NCI-H2107 treated with DMSO at 0.1 percent for 48 hours (cell line): Measurements from ENCODE around the gene GSTP1.
A peak's percentile ranks its signal among the peaks of the same experiment; 100 is the strongest.
"Not testable (repeated sequence)": the region's sequence is repeated elsewhere in the genome, so short reads cannot be mapped to it uniquely, and the experiment has no call there.

Experiments
- DNase-seq: peaks from one replicate; lab custom pipeline; 2025; ENCODE audit not compliant: unreplicated experiment; lab: John Stamatoyannopoulos, UW

GSTP1 gene

DNA sequence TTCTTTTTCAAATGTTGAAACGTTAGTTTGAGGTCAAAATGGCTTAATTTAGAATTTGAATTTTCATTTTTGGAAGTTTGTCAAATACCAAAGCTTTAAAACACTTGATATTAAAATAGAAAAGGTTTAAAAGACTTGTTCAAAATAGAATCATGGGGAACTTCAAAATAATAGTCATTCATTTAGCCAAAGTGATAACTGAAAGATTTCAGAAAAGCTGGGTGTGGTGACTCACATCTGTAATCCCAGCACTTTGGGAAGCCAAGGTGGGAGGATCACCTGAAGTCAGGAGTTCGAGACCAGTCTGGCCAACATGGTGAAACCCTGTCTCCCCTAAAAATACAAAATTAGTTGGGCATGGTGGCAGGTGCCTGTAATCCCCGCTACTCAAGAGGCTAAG is 10.9 kb downstream of the GSTP1 start:
- DNase-seq, result no peak

DNA sequence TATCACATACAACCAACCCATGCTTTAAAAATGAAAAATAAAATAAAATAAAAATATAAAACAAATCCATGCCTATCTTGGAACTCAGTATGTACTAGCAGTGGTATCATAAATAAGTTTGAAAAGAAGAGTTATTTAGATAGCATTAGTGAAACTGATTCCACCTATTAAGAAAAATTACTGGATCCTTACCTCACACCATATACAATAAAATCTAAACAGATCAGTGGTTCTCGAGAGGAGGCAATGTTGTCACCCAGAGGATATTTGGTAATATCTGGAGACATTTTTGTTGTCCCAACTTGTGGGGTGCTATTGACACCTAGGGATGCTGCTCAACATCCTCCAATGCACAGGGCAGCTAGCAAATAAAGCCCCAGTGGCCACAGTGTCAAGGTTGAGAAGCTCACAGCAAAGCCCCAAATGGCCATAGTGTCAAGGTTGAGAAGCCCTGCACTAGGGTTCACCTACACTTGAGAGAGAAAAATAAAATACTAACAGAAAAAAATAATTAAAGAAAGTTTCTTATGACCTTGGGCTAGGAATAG is 13.2 kb downstream of the GSTP1 start:
- no peak for DNase-seq

DNA sequence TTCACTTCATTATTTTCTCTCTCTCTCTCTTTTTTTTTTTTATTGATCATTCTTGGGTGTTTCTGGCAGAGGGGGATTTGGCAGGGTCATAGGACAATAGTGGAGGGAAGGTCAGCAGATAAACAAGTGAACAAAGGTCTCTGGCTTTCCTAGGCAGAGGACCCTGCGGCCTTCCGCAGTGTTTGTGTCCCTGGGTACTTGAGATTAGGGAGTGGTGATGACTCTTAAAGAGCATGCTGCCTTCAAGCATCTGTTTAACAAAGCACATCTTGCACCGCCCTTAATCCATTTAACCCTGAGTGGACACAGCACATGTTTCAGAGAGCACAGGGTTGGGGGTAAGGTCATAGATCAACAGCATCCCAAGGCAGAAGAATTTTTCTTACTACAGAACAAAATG is 13.8 kb downstream of the GSTP1 start:
- not testable (repeated sequence) for DNase-seq

DNA sequence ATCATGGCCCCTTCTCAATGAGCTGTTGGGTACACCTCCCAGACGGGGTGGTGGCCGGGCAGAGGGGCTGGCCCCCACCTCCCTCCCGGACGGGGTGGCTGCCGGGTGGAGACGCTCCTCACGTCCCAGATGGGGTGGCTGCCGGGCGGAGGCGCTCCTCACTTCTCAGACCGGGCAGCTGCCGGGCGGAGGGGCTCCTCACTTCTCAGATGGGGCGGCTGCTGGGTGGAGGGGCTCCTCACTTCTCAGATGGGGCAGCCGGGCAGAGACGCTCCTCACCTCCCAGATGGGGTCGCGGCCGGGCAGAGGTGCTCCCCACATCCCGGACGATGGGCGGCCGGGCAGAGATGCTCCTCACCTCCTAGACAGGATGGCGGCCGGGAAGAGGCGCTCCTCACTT is 14.4 kb downstream of the GSTP1 start:
- not testable (repeated sequence) for DNase-seq

DNA sequence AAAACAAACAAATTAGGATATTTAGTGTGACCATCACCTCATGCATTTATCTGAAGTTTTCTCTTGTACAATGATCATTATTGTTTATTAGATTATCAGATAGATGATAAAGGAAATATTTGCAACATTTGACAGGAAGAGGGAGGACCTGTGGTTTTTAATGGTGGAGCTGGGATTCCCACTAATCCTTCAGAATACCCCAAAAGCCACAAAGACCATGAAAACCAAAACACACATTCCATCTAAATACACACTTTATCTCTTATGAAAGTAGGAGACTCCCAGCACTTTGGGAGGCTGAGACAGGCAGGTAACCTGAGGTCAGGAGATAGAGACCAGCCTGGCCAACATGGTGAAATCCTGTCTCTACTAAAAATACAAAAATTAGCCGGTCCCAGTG is 15.5 kb downstream of the GSTP1 start:
- no peak for DNase-seq

DNA sequence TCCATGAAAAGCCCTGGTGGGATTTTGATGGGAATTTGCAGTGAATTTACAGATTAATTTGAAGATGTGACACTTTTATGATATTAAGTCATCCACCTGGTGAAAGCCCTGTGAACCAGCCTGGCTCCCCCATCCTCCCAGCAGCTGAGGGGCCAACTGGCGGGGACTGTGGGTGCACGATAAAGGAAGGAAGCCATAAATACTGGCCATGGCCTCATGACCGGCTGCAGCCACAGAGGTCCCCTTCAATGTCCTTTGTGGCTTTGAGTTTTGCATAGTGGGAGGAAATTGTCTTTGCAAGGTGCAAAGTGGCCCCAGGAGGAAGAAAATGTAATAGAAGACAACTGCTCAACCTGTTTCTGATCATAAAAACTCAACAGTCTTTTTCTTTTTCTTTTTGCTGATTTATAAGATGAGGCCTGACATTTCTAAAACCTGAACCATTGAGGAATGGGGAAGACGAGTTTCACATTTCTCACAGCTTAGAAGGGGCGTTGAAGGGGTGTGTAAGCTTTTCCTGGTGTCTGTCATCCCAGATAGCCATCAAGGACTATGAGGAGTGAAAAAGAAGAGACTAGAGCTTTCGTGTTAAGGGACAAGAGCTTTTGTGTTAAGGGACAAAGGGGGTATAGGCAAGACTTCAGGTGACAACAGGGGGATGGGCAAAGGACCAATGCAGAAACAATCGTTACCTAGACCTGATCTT is 16.9 kb downstream of the GSTP1 start:
- DNase-seq, result no peak

DNA sequence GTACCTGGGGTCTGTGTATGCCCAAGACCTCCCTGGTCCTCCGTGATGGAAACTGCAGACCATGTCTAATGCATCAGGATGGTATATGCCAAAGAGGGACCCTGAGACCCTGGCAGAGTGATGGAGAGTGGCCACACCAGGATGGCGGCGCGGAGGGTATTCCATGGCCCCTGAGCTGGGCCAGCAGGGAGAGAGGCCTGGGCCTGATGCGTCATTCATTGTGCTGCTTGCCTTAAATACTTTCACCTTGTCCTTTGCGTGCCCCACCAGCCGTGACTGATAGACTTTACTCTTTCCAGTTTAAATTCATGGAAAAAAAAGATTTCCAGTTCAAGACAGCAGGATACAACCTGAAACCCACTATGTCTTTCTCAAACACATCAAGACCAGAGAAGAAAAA is 17.5 kb downstream of the GSTP1 start:
- no peak for DNase-seq

DNA sequence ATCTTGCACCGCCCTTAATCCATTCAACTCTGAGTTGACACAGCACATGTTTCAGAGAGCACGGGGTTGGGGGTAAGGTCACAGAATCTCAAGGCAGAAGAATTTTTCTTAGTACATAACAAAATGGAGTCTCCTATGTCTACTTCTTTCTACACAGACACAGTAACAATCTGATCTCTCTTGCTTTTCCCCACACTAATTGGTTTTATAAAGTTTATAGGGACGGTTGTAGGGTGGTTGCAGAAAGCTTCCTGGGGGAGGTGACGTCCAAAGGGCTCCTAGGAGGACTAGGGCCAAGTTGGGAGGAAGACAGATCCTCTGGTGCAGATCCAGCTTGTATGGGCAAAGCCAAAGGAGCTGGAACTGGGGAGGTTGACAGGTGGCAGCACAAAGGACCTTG is 20.5 kb downstream of the GSTP1 start:
- not testable (repeated sequence) for DNase-seq

DNA sequence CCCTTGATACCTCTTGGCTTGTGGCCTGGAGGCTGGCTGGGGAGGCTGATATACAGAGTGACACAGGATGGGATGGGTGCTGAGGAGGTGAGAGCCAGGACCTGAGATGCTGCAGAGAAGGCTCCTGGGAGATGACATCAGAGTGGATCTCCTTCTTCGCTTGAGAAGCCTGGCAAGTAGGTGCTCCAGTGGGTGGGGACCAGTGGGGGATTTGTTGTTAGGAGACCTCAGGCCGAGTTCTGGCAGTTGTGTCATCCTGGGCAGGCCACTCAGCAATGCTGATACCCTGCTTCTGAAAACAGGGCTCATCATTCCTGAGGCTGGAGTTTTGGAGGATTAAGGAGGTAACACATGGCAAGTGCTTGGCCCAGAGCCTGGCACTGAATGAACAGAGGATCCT is 21.2 kb downstream of the GSTP1 start:
- DNase-seq, result no peak

DNA sequence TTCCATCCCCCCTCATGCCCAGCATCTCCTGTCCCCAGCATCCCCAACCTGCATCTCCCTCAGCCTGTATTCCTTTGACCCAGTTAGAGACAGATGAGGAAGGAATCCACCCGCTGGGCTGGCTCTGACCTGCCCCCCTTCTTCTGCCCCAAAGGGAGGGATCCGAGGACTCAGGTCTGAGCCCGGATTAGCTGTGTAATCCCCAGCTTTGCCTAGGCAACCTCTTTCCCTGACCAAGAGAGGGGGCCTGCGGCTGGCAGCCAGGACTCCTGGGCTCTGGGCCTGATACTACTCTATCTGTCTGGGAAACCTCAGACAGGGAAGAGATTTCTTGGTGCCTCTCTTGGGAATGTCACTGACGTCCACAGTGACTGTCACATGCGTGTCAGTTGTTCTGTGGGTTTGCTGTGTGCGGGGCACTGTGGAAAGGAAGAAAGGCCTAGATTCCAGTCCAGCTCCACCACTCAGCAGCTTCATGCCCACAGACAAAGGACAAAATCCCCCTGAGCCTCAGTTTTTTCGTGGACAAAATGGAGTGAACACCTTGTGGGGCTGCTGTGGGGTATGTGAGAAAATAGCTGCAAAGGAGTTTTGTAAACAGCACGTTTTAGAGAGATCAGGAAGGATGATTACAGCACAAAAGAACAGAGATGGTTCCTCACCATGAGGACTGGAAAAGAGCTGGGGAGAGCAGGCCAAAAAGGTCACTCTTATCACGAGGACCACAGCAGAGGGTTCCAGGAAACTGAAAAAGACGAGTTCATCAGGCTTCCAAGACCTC is 21.8 kb downstream of the GSTP1 start:
- no peak for DNase-seq

DNA sequence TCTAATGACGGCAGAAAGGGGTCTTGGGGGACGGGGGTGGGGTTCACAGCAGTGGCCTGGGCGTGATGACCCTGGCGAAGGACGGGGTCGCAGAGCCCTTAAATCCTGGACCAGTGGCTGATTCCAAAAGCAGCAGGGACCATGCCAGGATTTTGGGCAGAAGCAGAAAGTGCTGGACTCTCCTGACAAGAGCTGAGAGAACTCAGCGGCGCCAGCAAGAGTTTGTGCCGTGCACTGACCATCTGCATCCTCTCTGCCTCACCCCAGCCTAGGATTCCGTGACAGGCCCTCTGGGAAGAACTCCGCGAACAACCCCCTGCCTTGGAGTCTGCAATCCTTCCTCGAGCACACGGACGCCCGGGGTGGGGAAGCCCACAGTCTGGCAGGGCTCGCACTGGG is 22.5 kb downstream of the GSTP1 start:
- no peak for DNase-seq

DNA sequence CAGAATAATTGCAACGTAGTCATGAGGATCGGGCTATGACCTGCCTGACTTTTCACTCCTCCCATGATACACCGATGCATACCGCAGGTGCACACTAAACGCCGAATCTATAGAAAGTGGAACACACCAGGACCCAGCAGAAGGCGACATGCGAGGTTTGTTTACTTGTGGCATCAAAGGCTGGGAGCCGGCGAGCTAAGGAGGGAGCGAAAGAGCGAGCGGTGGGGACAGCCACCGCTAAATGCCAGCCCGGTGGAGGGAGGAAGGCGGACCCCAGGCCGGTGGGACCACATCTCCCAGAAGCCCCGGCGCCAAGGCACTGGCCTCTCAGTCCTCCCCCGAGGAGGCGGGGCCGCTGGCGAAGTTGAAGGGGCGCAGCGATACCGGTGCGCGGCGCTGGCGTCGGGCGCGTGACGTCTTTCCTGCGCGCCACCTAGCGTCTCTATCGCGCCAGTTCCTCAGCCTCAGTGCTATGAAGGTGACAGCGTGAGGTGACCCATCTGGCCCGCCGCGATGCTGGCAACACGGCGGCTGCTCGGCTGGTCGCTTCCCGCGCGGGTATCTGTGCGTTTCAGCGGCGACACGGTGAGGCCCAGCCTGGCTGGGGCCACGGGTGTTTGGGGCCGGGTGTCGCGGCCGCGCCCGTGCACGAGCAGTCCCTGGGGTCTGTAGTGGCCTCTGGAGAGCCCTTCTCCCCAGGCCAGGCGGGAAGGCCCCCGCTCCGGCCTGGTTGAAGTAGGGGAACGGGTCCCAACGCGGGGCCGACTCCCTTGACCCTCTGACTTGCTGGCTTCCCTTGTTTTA is 23.1 kb downstream of the GSTP1 start, which contains the start of gene NDUFV1:
TSS of gene NDUFV1 (plus strand) at position 445 of the 804 bp plus-strand sequence. CDS start at position 514, 69 bp downstream.
- DNase-seq, result peak; percentile 83

DNA sequence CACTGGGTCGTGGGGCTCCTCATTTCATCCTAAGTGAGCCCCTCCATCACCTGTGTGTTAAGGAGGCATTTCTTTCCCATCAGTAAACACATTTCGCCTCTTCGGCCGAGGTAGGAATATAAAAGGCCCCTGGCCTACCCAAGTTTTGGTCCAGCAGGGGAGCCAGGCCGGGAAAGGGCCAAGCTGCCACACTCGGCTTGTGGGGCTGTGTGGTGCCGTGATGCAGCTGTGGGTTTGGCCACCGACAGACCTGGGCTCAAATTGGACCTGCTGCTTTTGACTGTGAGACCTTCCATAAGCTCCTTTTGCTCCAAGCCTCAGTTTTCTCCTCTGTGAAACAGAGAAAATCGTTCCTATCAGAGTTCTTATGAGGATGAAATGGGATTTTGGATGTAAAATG is 23.9 kb downstream of the GSTP1 start:
- no peak for DNase-seq

DNA sequence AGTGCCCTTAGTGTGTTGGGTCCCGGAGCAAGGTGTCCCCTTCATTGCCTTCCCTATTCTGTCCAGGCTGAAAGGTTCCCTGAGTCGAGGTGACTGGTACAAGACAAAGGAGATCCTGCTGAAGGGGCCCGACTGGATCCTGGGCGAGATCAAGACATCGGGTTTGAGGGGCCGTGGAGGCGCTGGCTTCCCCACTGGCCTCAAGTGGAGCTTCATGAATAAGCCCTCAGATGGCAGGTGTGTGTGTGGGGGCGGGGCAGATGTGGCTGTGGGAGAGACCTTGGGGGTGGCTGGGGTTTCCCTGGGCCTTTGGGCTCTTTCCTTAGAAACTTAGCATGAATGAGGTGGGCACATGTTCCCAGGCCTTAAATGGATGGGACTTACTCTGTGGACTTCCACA is 24.9 kb downstream of the GSTP1 start:
- no peak for DNase-seq

DNA sequence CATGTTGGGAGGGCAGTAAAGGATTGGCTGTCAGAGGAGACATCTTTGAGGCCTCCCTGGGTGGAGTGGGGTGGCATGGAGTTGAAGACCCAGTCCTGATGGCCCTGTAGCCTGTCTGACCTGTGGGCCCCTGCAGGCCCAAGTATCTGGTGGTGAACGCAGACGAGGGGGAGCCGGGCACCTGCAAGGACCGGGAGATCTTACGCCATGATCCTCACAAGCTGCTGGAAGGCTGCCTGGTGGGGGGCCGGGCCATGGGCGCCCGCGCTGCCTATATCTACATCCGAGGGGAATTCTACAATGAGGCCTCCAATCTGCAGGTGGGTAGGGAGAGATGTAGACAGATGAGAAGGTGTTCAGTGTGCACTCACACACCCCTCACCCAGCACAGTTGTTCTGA is 25.7 kb downstream of the GSTP1 start:
- no peak for DNase-seq

DNA sequence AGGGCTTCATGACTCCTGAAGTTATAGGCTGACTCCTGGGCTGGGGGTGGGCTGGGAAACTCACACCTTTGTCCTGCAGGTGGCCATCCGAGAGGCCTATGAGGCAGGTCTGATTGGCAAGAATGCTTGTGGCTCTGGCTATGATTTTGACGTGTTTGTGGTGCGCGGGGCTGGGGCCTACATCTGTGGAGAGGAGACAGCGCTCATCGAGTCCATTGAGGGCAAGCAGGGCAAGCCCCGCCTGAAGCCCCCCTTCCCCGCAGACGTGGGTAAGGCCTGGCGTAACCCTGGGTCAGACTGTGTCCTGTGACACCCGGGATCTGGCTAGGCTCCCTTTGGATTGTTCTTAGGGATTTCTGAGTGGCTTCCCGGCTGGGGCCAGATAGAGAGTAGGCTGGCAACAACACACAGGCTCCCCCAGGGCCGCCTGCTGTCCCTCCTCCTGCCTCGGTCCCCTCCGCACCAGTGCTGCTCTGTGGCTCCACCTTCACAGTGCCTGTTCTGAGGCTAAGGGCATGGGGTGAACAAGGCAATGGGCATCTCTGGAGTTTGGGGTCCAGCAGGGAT is 26.8 kb downstream of the GSTP1 start:
- no peak for DNase-seq

DNA sequence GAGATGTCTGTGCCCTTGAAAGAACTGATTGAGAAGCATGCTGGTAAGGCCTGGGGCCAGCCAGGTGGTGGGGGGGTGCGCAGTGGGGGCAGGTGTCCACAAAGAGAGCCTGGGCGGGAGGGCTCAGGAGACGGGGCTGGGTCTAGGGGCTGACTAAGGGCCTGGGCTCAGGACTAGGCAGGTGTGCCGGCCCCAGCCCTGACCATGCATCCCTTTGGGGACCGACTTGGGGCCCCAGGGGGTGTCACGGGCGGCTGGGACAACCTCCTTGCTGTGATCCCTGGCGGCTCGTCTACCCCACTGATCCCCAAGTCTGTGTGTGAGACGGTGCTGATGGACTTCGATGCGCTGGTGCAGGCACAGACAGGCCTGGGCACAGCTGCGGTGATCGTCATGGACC is 27.6 kb downstream of the GSTP1 start:
- no peak for DNase-seq

DNA sequence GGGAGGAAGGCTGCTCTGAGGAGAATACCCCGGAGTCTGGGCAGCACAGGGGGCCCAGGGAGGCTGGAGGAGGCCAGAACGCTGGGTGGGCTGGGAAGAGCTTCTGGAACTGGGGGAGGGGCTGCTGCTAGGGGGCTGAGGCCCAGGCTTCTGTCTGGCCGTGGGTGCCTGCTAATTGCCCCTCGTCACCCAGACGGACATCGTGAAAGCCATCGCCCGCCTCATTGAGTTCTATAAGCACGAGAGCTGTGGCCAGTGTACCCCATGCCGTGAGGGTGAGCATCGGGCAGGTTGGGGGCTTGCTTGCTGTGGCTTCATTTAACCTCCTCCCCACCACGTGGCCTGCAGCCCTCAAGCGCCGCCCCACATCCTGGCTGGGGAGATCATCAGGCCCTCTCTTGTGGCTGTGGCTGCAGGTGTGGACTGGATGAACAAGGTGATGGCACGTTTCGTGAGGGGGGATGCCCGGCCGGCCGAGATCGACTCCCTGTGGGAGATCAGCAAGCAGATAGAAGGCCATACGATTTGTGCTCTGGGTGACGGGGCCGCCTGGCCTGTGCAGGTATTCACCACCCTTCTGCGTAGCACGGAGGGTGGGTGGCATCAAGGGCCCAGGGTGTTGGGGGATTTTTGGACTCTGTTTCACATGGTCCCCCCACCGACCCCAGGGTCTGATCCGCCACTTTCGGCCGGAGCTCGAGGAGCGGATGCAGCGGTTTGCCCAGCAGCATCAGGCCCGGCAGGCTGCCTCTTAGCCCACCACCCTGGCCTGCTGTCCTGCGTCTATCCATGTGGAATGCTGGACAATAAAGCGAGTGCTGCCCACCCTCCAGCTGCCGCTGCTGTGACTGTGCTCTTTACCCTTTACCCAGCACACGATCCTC is 28.3 kb downstream of the GSTP1 start:
- DNase-seq, result no peak

DNA sequence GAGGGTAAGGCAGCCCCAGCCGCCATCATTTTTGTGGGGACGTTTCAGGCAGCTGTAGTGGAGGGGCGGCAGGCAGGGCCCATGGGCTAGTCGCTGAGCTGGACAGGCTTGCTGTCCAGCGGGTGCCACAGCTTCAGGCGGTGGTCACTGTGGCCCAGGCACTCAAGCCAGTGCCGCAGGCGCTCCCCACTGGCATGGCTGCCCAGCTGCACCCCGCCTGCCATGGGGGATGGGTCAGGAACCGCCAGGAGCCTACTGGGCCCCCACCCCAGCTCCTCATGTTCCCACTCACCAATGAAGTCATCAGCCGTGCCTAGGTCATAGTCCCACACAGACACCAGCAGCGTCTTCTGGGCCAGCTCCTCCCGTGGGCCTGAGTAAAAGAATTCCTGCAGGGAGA is 29.1 kb downstream of the GSTP1 start:
- DNase-seq, result no peak

DNA sequence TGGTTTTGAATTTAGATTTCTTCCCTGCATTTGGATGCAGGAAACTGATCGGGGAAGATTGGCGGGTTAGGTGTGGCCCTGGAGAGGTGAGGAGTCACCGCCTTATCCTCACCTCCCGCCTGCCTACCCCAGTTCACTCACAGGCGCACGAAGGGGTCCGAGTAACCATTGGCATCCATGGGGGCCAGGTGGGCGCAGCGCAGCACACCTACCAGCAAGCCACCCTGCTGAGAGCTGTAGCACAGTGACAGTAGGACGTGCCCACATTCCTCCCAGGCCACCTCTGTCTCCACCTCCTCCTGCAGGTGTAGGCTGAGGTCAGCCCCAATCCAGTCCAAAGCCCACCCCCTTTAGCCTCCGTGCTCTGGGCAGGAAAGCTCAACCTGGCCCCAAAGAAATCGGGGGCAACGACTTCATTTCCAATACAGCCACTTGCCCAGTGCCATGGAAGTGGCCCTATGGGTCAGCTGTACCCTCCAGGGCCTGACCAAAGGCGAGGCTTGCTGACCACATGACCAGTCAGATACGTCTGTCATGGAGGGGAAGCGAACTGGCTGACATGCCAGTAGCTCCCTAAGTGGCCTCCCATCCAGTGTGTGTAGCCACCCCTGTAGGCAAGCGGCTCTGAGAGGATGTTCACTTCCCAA is 29.8 kb downstream of the GSTP1 start:
- DNase-seq, result no peak
